GM12891 (cell line): ENCODE data around the gene TRAPPC14.

Experiments
- POLR2A ChIP-seq: IDR thresholded peaks from 2 replicates; pipeline ENCODE4 v1.6.1; 2011; ENCODE audit warnings: low read depth, low read length, control low read depth
- POLR2AphosphoS5 ChIP-seq: IDR thresholded peaks from 2 replicates; pipeline ENCODE4 v1.6.1; 2011; ENCODE audit warnings: low read depth, low read length, control low read depth

GRCh38 chr7:100170101-100170897, 11.8 kb upstream of the TRAPPC14 start:
- TF ChIP-seq POLR2AphosphoS5 (no peak), POLR2A (no peak)
